ENCODE data around the gene SELENOV.

- no peak for TF ChIP-seq CTCF (conservative IDR thresholded peaks at IDR 0.05; ENCODE audit: low read length)
- TF ChIP-seq EZH2phosphoT487 (IDR thresholded peaks at IDR 0.05; ENCODE audit: borderline replicate concordance), result no peak
These were observed 7.1 kb upstream of the SELENOV start for GRCh38 chr19:39507715-39508364.

Measured in Loucy (cell line).